ENCODE results near the gene DRC7.

DNA sequence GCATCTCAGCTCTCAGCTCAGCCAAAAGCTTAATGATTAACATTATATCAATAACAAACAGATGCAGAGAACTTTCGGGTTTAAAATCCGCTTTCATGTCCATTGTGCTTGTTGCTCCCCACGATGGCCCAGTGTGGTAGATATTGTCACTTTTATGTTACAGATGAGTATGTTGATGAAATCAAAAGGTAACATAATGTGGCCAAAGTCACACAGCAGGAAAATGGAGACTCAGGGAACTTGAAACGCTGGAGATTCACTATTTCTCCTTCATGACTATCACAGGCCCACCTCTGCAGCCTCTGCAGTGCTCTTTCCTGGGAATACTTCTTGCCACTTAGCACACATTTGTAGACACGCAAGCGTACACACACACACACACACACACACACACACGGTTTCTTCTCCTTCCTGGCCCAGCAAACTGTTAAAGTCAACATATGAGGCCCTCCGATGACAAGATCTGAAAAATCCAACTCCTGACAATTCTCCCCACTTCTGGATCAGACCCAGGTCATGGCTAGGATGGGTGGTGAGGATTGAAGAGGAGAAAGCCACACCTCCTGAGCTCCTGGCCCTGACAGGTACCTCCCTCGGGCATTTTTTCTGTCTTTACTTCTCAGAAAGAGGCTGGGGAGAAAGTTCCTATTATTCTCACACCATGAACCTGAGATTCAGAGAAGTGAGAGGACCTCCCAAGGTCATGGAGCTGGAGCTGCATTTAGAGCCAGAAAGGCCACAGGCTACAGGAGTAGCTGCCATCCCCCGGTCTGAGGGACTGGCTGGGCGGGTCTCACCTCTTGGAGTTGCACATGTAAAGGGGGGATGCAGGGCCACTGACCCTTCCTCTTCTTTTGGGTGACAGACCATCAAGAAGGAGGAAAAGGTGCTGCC lies 9.7 kb downstream of the DRC7 start:
- TF ChIP-seq TAF1 (IDR thresholded peaks at IDR 0.05; ENCODE audit: borderline replicate concordance, insufficient read depth, low read length): no peak
- TF ChIP-seq, protein P1, sequence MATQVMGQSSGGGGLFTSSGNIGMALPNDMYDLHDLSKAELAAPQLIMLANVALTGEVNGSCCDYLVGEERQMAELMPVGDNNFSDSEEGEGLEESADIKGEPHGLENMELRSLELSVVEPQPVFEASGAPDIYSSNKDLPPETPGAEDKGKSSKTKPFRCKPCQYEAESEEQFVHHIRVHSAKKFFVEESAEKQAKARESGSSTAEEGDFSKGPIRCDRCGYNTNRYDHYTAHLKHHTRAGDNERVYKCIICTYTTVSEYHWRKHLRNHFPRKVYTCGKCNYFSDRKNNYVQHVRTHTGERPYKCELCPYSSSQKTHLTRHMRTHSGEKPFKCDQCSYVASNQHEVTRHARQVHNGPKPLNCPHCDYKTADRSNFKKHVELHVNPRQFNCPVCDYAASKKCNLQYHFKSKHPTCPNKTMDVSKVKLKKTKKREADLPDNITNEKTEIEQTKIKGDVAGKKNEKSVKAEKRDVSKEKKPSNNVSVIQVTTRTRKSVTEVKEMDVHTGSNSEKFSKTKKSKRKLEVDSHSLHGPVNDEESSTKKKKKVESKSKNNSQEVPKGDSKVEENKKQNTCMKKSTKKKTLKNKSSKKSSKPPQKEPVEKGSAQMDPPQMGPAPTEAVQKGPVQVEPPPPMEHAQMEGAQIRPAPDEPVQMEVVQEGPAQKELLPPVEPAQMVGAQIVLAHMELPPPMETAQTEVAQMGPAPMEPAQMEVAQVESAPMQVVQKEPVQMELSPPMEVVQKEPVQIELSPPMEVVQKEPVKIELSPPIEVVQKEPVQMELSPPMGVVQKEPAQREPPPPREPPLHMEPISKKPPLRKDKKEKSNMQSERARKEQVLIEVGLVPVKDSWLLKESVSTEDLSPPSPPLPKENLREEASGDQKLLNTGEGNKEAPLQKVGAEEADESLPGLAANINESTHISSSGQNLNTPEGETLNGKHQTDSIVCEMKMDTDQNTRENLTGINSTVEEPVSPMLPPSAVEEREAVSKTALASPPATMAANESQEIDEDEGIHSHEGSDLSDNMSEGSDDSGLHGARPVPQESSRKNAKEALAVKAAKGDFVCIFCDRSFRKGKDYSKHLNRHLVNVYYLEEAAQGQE (IDR thresholded peaks at IDR 0.05; ENCODE audit: insufficient read depth in 1 of 2, low read depth in 2 of 2, low read length in 2 of 2): no peak
- TF ChIP-seq SIN3A (IDR thresholded peaks at IDR 0.05; ENCODE audit: borderline replicate concordance, insufficient read depth, low read length): no peak
- TF ChIP-seq POLR2AphosphoS5 (IDR thresholded peaks at IDR 0.05; ENCODE audit: low read depth, low read length): no peak
